Ovary (tissue), 9 donors: ENCODE measurements around the gene TCN2. TPM values are rescaled to one million over a fixed set of nuclear protein-coding genes. Genes with fewer than 3 reads are reported as not detected.

Experiments
- DNase-seq, 5 donors: peaks; one replicate each; pipeline ENCODE4 v3.0.0-alpha.2; 2019 to 2020
- H3K27ac ChIP-seq, 2 donors: fragments of 200-600 bp; one replicate each; pipeline versions ENCODE4 v1.5.1 to v1.8.0; 2019 to 2022
- H3K27me3 ChIP-seq: fragments of 200-600 bp; one replicate; pipeline ENCODE4 v1.8.0; 2022
- H3K36me3 ChIP-seq: fragments of 200-600 bp; sonication (generic); one replicate; pipeline ENCODE4 v1.5.1; 2019
- H3K4me1 ChIP-seq: one replicate; pipeline ENCODE4 v1.8.1; 2013; ENCODE audit warnings: mild to moderate bottlenecking, moderate library complexity; ENCODE audit not compliant: insufficient read depth
- H3K4me3 ChIP-seq: fragments of 200-600 bp; sonication (generic); one replicate; pipeline ENCODE4 v1.5.1; 2017
- H3K9me3 ChIP-seq, 2 donors: fragments of 200-600 bp in 1 of 2; sonication (generic) in 1 of 2; one replicate each; pipeline versions ENCODE4 v1.5.1 to v1.8.1; 2013 to 2019; ENCODE audit warnings: mild to moderate bottlenecking in 1 of 2, moderate library complexity in 1 of 2
- CTCF ChIP-seq, 3 donors: fragments of 450-650 bp in 2 of 3; fragments of 200-600 bp in 1 of 3; IDR thresholded peaks; one replicate each; pipeline versions ENCODE4 v1.5.1 to v1.8.0; 2016 to 2022; ENCODE audit warnings: antibody characterized with exemption in 3 of 3, mild to moderate bottlenecking in 1 of 3
- EP300 ChIP-seq: sonication (generic); formaldehyde crosslinking; IDR thresholded peaks from one replicate; pipeline ENCODE4 v1.6.1; 2017; ENCODE audit warnings: antibody characterized with exemption
- POLR2A ChIP-seq: fragments of 450-650 bp; IDR thresholded peaks from one replicate; pipeline ENCODE4 v1.6.1; 2017; ENCODE audit warnings: antibody characterized with exemption, mild to moderate bottlenecking, moderate library complexity
- WGBS, 3 donors: extraction: QIAGEN DNeasy Blood & Tissue Kit in 1 of 3; methylation state at CpG; one replicate each; pipeline versions ENCODE4 v1.1.5 to v1.1.7; 2013 to 2017; 5-methylcytosine and 5-hydroxymethylcytosine counted together
- intact Hi-C, 4 donors: fragments of 100-400 bp; cut with DNase I; formaldehyde crosslinking; loops; one replicate each; pipeline versions ENCODE4 v1.11.0 to v1.15.1; 2022 to 2023
- polyA plus RNA-seq, 2 donors: library from polyadenylated mRNA; stranded (reverse); fragments of 200-250 nt in 1 of 2; fragments of 350-450 nt in 1 of 2; fragmentation: Illumina TruSeq in 1 of 2; extraction: RNeasy Lipid Tissue Mini Kit (QIAGEN cat#74804) in 1 of 2; gene quantifications; one replicate each; pipeline ENCODE4 v1.2.3, GENCODE V29; 2013 to 2014
- total RNA-seq, 7 donors: library from RNA; depleted of rRNA in 2 of 7; stranded (reverse); fragments of >200 nt in 2 of 7; fragmentation: NEBNext Ultra II Directional in 3 of 7; extraction: Animal tissue kit (Norgen Biotek cat#: 25700) in 3 of 7; gene quantifications; one replicate each; pipeline versions ENCODE4 v1.1.0 to v1.2.4, GENCODE V29; 2016 to 2023
- donor health status: DM: no; HTN: no; CAD: no; lungs with moderate emphysema.
- donor health status: DM: no; HTN: no; CAD: no.
- donor health status: Bipolar disorder and iron deficiency.
- donor health status: DM: yes; HTN: yes; CAD: no.
- donor health status: DM: no; HTN: no; CAD: no.
- donor health status: DM: yes; HTN: yes; CAD: no.

The TCN2 gene
- total and polyA plus RNA-seq, 9 donors = 5.1 to 33.9 (median 15.6) TPM

GRCh38 chr22:30574997-30575671 lies 31.8 kb upstream of the TCN2 start:
- peak in 1 of 3 donors; percentile 13 for TF ChIP-seq CTCF (IDR thresholded peaks at IDR 0.05)
- TF ChIP-seq EP300 = no peak
- Histone ChIP-seq H3K27me3 (no peaks in the 10 kb centered on the region), H3K4me3 (no peak overlapping the region), H3K27ac (no peak overlapping the region), H3K36me3 (peaks cover 3% of the 10 kb centered on the region), H3K4me1 (peaks cover 14% of the 10 kb centered on the region), H3K9me3 (no peaks in the 10 kb centered on the region)
- peak in 4 of 5 donors; percentile 38 to 74 (median 42) for DNase-seq
- intact Hi-C loops = no loop called here
- 20 to 22% (median 20%) methylated on average over 12 of the region's 12 CpGs for WGBS, 3 donors

- intact Hi-C loops = no loop called here
- H3K27me3 ChIP-seq = no peaks in the 10 kb centered on the region
- WGBS, 3 donors = 67 to 77% (median 70%) methylated on average over 15 of the region's 15 CpGs
- TF ChIP-seq CTCF (IDR thresholded peaks at IDR 0.05) (no peak), EP300 (no peak), POLR2A (no peak)
- H3K4me1 ChIP-seq = peaks cover 14% of the 10 kb centered on the region
- no peak overlapping the region for H3K27ac ChIP-seq
- no peak overlapping the region for H3K4me3 ChIP-seq
- no peak for DNase-seq
- H3K9me3 ChIP-seq = no peaks in the 10 kb centered on the region
- peaks cover 3% of the 10 kb centered on the region for H3K36me3 ChIP-seq
Measured at GRCh38 chr22:30575859-30576258, 31.1 kb upstream of the TCN2 start.

GRCh38 chr22:30578481-30578880 lies 28.5 kb upstream of the TCN2 start:
- intact Hi-C loops = no loop called here
- DNase-seq = no peak

GRCh38 chr22:30580896-30581295 lies 26.1 kb upstream of the TCN2 start:
- Histone ChIP-seq H3K4me1 (peaks cover under 1% of the 10 kb centered on the region), H3K27me3 (no peaks in the 10 kb centered on the region), H3K36me3 (peaks cover 5% of the 10 kb centered on the region), H3K4me3 (no peak overlapping the region), H3K9me3 (no peaks in the 10 kb centered on the region), H3K27ac (no peak overlapping the region)
- TF ChIP-seq CTCF (IDR thresholded peaks at IDR 0.05) (no peak), EP300 (no peak), POLR2A (no peak)
- 83 to 87% (median 84%) methylated on average over 6 of the region's 6 CpGs for WGBS, 3 donors
- DNase-seq = no peak
- intact Hi-C loops = no loop called here

More at GRCh38 chr22:30578481-30578880, 28.5 kb upstream of the TCN2 start:
- Histone ChIP-seq H3K27ac (no peak overlapping the region), H3K27me3 (no peaks in the 10 kb centered on the region), H3K4me1 (peaks cover 14% of the 10 kb centered on the region), H3K36me3 (peaks cover 3% of the 10 kb centered on the region), H3K9me3 (no peaks in the 10 kb centered on the region), H3K4me3 (no peak overlapping the region)
- no peak for TF ChIP-seq CTCF (IDR thresholded peaks at IDR 0.05)
- no peak for TF ChIP-seq POLR2A
- no peak for TF ChIP-seq EP300
- 85 to 91% (median 88%) methylated on average over 12 of the region's 12 CpGs for WGBS, 3 donors
